ENCODE results near the gene PPOX. TPM values are rescaled to one million over a fixed set of nuclear protein-coding genes. Genes with fewer than 3 reads are reported as not detected.

PPOX gene
- total RNA-seq, 1 donor from 2014 or later, result 26.8 TPM

GRCh38 chr1:161153176-161153575 lies 13.1 kb upstream of the PPOX start:
- no peak for DNase-seq (ENCODE audit: low spot score)

DNA sequence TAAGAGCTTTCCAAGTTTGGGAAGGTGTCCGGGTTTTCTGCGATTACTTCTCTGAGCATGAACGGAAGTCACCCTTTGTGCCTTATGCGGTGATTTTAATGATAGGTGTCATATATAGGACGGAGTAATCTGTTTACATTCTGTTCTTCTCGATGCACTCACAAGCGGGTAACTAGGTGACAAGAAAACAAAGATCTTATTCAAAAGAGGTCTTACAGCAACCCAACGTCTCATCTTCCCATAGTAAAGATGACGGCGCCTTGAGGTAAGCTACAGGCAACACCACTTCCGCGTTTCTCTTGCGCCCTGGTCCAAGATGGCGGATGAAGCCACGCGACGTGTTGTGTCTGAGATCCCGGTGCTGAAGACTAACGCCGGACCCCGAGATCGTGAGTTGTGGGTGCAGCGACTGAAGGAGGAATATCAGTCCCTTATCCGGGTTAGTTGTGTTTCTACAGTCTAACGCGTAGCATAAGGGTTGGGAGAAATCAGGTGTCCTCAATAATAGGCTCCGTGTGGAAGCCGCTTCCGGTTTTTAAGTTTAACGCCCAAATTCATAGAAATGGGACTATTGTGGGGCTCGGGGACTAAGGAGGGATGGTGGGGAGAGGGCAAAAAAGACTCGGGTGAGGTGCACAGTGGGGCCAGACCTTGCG lies 12.4 kb upstream of the PPOX start, which contains the start of gene UFC1:
Gene UFC1 (plus strand): TSS at position 297 of the 656 bp plus-strand sequence. CDS start 20 bp downstream, at position 317.
- DNase-seq (ENCODE audit: low spot score), result peak; percentile 84

- DNase-seq (ENCODE audit: low spot score), result no peak
Measured at GRCh38 chr1:161157867-161158266, 8.4 kb upstream of the PPOX start.

DNA sequence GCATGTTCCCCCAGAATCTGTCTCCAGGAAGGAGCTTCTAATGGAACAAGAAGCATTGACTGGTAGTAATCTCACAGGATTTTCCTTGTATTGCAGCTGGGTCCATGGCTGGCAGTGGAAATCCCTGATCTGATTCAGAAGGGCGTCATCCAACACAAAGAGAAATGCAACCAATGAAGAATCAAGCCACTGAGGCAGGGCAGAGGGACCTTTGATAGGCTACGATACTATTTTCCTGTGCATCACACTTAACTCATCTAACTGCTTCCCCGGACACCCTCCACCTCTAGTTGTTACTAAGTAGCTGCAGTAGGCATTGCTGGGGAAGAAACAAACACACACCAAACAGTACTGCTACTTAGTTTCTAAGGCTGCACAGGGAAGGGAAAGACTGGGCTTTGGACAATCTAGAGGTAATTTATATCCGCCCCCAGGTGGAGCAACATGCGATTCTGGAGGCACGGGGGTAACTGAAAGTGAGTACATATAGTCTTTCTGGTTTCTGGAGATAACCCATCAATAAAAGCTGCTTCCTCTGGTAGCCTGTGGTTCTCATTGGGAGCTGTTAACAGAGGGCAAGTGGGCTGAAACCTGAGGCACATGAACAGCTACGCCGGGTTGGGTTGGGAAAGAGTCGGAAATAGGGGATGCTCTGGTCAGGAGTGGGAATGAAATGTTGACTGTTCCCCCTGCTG lies 7.8 kb upstream of the PPOX start:
- DNase-seq (ENCODE audit: low spot score), result no peak

DNA sequence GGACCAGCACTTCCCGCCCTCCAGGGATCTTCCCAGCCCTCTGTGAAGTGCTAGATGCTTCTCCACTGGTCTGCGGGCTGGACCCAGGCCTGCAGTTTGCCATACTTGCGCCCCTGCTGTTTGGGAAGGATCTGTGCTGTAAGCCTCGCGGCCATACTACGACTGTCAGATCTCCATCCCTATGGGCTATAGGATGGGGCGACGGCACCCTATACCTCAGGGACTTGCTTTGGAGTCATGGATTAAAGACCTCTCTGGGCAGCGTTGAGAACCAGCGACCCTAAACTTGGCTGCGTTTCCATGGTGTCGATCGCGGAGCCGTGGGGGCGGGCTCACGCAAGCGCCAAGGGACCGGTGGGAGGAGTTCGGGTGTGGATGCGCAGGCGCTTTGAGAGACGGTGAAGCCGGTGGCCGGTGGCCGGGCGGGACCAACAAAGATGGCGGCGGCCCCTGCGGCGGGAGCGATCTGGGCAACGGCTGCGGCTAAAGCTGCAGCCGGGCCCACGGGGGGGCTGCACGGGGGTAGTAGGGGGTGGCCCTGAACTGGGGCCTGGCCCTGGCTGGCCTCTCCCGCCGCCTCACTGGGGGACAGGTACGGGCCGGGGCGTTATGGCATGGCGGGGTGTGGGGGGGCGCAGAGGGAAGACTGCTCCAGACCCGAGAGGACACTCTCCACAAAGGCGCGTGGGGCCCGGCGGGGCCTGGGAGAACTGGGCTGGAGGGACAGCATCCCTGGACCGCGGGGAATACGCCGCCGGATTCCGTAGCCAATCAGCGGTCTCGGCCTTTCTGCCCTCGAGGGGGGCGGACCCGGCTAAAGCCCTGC lies 6.9 kb upstream of the PPOX start, which contains the start of gene USP21:
Gene USP21 (plus strand): TSS at position 414 of the 826 bp plus-strand sequence. CDS start 1,141 bp downstream, outside the sequence.
- DNase-seq (ENCODE audit: low spot score), result peak; percentile 95

DNA sequence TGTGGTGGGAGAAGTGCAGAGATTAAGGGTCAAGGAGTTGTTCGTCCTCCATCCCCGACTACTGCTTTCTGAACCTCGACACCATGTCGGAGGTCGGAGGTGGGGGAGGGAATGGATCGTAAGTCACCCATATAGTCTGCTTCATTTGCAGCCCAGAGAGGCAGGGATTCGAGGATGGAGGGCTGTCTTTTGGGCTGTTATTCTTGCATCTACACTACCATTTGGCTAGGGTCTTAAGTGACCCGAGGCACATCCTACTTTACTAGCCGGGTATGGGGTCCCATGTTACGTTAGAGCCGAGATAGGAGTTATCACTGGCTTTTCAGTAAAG lies 6.3 kb upstream of the PPOX start:
- no peak for DNase-seq (ENCODE audit: low spot score)

- DNase-seq (ENCODE audit: low spot score), result no peak
Measured at GRCh38 chr1:161160671-161161145, 5.5 kb upstream of the PPOX start.

DNA sequence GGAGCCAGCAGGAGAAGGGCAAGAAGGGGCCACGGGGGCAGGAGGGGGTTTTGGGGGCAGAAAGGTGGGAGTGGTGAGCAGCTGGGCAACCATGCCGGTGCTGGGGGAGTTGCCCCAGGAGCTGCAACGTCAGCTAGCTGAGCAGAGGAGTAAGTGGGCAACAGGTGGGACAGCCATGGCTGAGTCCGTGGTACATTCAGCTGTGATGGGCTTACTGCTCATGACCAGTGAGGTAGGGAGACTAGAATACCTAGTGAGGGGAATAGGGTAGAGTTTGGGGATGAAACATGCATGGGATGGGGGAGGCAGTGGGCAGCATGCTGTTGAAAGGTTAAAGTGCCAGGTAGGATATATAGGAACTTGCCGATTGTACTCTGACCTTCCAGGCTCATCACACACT lies 4.6 kb upstream of the PPOX start:
- no peak for DNase-seq (ENCODE audit: low spot score)

- no peak for DNase-seq (ENCODE audit: low spot score)
Measured at GRCh38 chr1:161162052-161162451, 4.2 kb upstream of the PPOX start.

GRCh38 chr1:161162806-161163205 lies 3.4 kb upstream of the PPOX start:
- no peak for DNase-seq (ENCODE audit: low spot score)

- DNase-seq (ENCODE audit: low spot score), result no peak
Measured at GRCh38 chr1:161163793-161164192, 2.4 kb upstream of the PPOX start.

GRCh38 chr1:161164901-161165610 lies 1.2 kb upstream of the PPOX start:
- DNase-seq (ENCODE audit: low spot score), result no peak

GRCh38 chr1:161166669-161167548 lies 683 bp downstream of the PPOX start:
- no peak for DNase-seq (ENCODE audit: low spot score)

DNA sequence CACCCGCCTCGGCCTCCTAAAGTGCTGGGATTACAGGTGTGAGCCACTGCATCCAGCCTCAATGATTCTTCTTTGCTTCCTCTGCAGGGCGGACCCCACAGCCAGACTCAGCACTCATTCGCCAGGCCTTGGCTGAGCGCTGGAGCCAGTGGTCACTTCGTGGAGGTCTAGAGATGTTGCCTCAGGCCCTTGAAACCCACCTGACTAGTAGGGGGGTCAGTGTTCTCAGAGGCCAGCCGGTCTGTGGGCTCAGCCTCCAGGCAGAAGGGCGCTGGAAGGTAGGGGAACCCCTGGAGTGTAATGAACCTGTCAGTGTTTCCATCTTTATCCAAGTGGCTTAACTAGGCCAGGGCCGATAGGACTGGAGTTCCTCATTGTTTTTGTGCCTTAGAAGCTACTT lies 2.7 kb downstream of the PPOX start:
- no peak for DNase-seq (ENCODE audit: low spot score)

DNA sequence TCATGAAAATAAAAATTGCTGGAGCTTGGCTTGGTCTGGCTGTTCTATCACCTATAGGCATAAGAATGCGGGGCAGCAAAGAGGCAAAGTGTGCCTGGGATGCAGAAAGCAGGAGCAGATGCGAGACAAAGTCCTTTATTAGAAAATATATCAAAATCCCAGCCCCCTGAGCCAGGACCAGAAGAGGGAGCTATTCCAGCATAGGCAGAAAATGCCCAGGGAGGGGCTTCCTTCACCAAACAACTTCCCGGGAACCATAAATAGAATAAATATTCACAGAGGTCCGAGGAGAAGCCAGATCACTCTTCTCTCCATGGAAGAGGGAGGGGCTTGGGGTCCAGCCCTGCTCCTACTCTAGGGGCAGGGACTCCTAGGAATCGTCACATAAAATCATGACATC lies 5.0 kb downstream of the PPOX start:
- no peak for DNase-seq (ENCODE audit: low spot score)

DNA sequence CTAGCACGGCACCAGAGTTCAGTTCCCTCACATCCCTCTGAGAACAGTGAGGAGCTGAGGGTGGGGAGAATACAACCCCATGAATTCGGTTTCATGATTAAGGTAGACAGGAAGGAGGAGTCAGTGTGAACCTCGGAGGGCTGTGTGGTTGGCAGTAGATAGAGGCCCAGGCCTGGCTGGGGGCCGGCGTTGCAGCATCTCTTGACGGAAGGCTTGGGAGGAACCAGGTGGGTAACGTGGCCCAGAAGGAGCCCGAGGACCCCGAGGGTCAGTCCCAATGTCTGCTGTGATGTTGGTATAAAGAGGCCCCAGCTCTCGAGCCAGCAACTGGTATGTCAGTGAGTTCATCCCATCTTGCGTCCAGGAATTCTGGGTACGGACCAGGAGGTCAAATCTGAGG lies 5.5 kb downstream of the PPOX start:
- DNase-seq (ENCODE audit: low spot score), result no peak

DNA sequence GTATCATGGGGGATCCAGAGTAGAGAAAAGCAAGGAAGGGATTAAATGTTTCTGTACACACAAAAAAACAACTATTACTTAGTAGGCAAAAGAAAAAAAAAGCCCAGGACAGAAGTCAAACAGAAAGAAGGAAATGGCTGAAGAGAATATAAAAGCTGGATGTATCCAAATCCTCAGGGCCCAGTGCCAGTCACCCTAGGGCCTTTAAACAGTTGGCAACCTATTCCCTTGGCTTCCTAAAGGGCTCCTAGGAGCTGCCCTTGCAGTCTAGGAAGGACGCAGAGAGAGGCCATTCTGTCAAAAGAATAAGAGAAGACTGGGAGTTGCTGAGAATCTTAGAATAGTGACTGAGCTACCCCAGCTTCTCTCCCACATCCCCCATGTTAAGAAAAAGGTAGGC lies 6.1 kb downstream of the PPOX start:
- DNase-seq (ENCODE audit: low spot score), result no peak

GRCh38 chr1:161172776-161173376 lies 6.7 kb downstream of the PPOX start:
- DNase-seq (ENCODE audit: low spot score), result no peak

DNA sequence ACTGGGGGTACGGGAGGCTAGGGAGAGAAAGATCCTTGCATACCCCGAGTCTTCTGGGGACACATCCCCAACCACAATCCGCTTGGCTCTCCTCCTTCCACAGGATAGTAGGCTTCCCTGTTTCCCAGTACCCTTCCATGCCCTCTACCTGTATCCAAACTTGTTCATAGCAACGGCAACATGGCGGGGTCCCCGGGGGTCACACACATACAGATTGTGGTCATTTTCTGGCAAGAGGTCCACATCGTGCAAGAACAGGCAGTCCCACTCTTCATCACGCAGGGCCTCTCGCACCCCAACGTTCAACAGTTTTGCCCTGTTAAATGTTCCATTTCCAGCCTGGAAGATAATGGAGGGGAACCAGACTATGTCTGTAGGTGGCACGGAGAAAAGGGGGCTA lies 7.5 kb downstream of the PPOX start:
- no peak for DNase-seq (ENCODE audit: low spot score)

- DNase-seq (ENCODE audit: low spot score), result no peak
Measured at GRCh38 chr1:161174911-161175310, 8.7 kb downstream of the PPOX start.

Measured in ureter (tissue), 1 donor.